Hepatocyte (in vitro differentiated cells): ENCODE results near the gene TM7SF2. TPM values are rescaled to one million over a fixed set of nuclear protein-coding genes. Genes with fewer than 3 reads are reported as not detected.

ENCODE experiments used
- DNase-seq: peaks from one replicate; pipeline ENCODE4 v3.0.0-alpha.2; 2016; ENCODE audit warnings: low spot score
- H2AFZ ChIP-seq: fragments of 200-600 bp; sonication (generic); 2 replicates; pipeline ENCODE4 v1.6.0; 2016; ENCODE audit warnings: antibody characterized with exemption, mild to moderate bottlenecking
- H3K27ac ChIP-seq: fragments of 200-600 bp; sonication (generic); 2 replicates; pipeline ENCODE4 v1.5.1; 2016; ENCODE audit warnings: mild to moderate bottlenecking
- H3K27me3 ChIP-seq: fragments of 200-600 bp; sonication (generic); 2 replicates; pipeline ENCODE4 v1.6.1; 2016
- H3K36me3 ChIP-seq: fragments of 200-600 bp; sonication (generic); replicated peaks from 2 replicates; pipeline ENCODE4 v1.5.1; 2016; ENCODE audit warnings: low read depth; ENCODE audit not compliant: insufficient read depth
- H3K4me1 ChIP-seq: fragments of 200-600 bp; sonication (generic); 2 replicates; pipeline ENCODE4 v1.5.1; 2016; ENCODE audit warnings: mild to moderate bottlenecking, moderate library complexity; ENCODE audit not compliant: insufficient read depth
- H3K4me2 ChIP-seq: fragments of 200-600 bp; sonication (generic); 2 replicates; pipeline ENCODE4 v1.6.0; 2016
- H3K4me3 ChIP-seq: fragments of 200-600 bp; sonication (generic); 2 replicates; pipeline ENCODE4 v1.5.1; 2016; ENCODE audit warnings: mild to moderate bottlenecking
- H3K79me2 ChIP-seq: fragments of 200-600 bp; sonication (generic); 2 replicates; pipeline ENCODE4 v1.6.0; 2017; ENCODE audit warnings: mild to moderate bottlenecking
- H3K9me2 ChIP-seq: fragments of 200-600 bp; sonication (generic); replicated peaks from 2 replicates; pipeline ENCODE4 v1.6.0; 2017; ENCODE audit warnings: mild to moderate bottlenecking; ENCODE audit not compliant: insufficient read depth
- H3K9me3 ChIP-seq: fragments of 200-600 bp; sonication (generic); 2 replicates; pipeline ENCODE4 v1.5.1; 2016; ENCODE audit warnings: low read depth, mild to moderate bottlenecking
- H4K20me1 ChIP-seq: fragments of 200-600 bp; sonication (generic); 2 replicates; pipeline ENCODE4 v1.6.0; 2016; ENCODE audit warnings: mild to moderate bottlenecking; ENCODE audit not compliant: insufficient read depth, poor library complexity, severe bottlenecking
- CTCF ChIP-seq: fragments of 200-600 bp; sonication (generic); IDR thresholded peaks from 2 replicates; pipeline ENCODE4 v1.5.1; 2016; ENCODE audit warnings: antibody characterized with exemption, mild to moderate bottlenecking; ENCODE audit not compliant: poor library complexity
- EZH2 ChIP-seq: fragments of 200-600 bp; sonication (generic); IDR thresholded peaks from 2 replicates; pipeline ENCODE4 v1.6.1; 2016; ENCODE audit warnings: antibody characterized with exemption, mild to moderate bottlenecking, borderline replicate concordance
- EZH2phosphoT487 ChIP-seq: fragments of 200-600 bp; sonication (generic); IDR thresholded peaks from one replicate; pipeline ENCODE4 v1.6.1; 2018; ENCODE audit warnings: antibody characterized with exemption, mild to moderate bottlenecking, low read depth, moderate library complexity; ENCODE audit not compliant: unreplicated experiment, severe bottlenecking
- WGBS: methylation state at CpG from one replicate; pipeline ENCODE4 v1.1.6; 2016; ENCODE audit warnings: low lambda C conversion rate; ENCODE audit errors: missing lambda C conversion rate; 5-methylcytosine and 5-hydroxymethylcytosine counted together
- polyA plus RNA-seq: library from polyadenylated mRNA; unstranded; fragments of >200 nt; fragmentation: Nextera tagmentation; extraction: Ambion mirVana; gene quantifications from 2 replicates; pipeline ENCODE4 v1.2.1, GENCODE V29; 2016
- total RNA-seq: library from RNA; depleted of rRNA; stranded (reverse); fragments of >200 nt; gene quantifications from 2 replicates; pipeline ENCODE4 v1.2.3, GENCODE V29; 2014

The TM7SF2 gene
- total and polyA plus RNA-seq, 2 experiments from 2014 or later: 133 to 209 TPM

GRCh38 chr11:65157336-65157735, 45.7 kb downstream of the TM7SF2 start:
- no peaks in the 10 kb centered on the region for H3K9me2 ChIP-seq
- 84% methylated on average over 3 of the region's 3 CpGs for WGBS
- H3K36me3 ChIP-seq: no peaks in the 10 kb centered on the region
- no peak for TF ChIP-seq CTCF
- no peak for TF ChIP-seq EZH2phosphoT487
- TF ChIP-seq EZH2: no peak
- H3K4me1 ChIP-seq: no peaks in the 10 kb centered on the region
- H3K4me3 ChIP-seq: no peak overlapping the region
- H3K79me2 ChIP-seq: no peaks in the 10 kb centered on the region
- H3K27me3 ChIP-seq: no peaks in the 10 kb centered on the region
- no peaks in the 10 kb centered on the region for H3K9me3 ChIP-seq
- no peak overlapping the region for H3K4me2 ChIP-seq
- DNase-seq: no peak
- no peak overlapping the region for H2AFZ ChIP-seq
- H3K27ac ChIP-seq: no peak overlapping the region
- H4K20me1 ChIP-seq: no peaks in the 10 kb centered on the region

GRCh38 chr11:65159012-65159411, 47.3 kb downstream of the TM7SF2 start:
- Histone ChIP-seq H3K9me2 (no peaks in the 10 kb centered on the region), H3K79me2 (no peaks in the 10 kb centered on the region), H3K27ac (no peak overlapping the region), H3K9me3 (no peaks in the 10 kb centered on the region), H2AFZ (no peak overlapping the region), H3K27me3 (no peaks in the 10 kb centered on the region), H4K20me1 (no peaks in the 10 kb centered on the region), H3K4me2 (no peak overlapping the region), H3K36me3 (no peaks in the 10 kb centered on the region), H3K4me3 (no peak overlapping the region), H3K4me1 (no peaks in the 10 kb centered on the region)
- TF ChIP-seq CTCF (no peak), EZH2 (no peak), EZH2phosphoT487 (no peak)
- 83% methylated on average over 5 of the region's 5 CpGs for WGBS
- DNase-seq: no peak

GRCh38 chr11:65160643-65161042, 49.0 kb downstream of the TM7SF2 start:
- no peaks in the 10 kb centered on the region for H3K79me2 ChIP-seq
- no peaks in the 10 kb centered on the region for H3K9me3 ChIP-seq
- TF ChIP-seq EZH2 (no peak), CTCF (no peak), EZH2phosphoT487 (no peak)
- H3K4me3 ChIP-seq: no peak overlapping the region
- H3K4me2 ChIP-seq: no peak overlapping the region
- no peaks in the 10 kb centered on the region for H3K4me1 ChIP-seq
- H2AFZ ChIP-seq: no peak overlapping the region
- H3K27ac ChIP-seq: no peak overlapping the region
- 75% methylated on average over 3 of the region's 3 CpGs for WGBS
- no peaks in the 10 kb centered on the region for H3K9me2 ChIP-seq
- no peaks in the 10 kb centered on the region for H3K36me3 ChIP-seq
- no peak for DNase-seq
- H3K27me3 ChIP-seq: no peaks in the 10 kb centered on the region
- no peaks in the 10 kb centered on the region for H4K20me1 ChIP-seq

- Histone ChIP-seq H3K27me3 (no peaks in the 10 kb centered on the region), H2AFZ (no peak overlapping the region), H4K20me1 (no peaks in the 10 kb centered on the region), H3K27ac (no peak overlapping the region), H3K79me2 (no peaks in the 10 kb centered on the region), H3K9me3 (no peaks in the 10 kb centered on the region), H3K4me2 (no peak overlapping the region), H3K4me3 (no peak overlapping the region), H3K36me3 (no peaks in the 10 kb centered on the region), H3K9me2 (no peaks in the 10 kb centered on the region), H3K4me1 (no peaks in the 10 kb centered on the region)
- TF ChIP-seq EZH2phosphoT487 (no peak), EZH2 (no peak), CTCF (no peak)
- WGBS: 67% methylated on average over 2 of the region's 2 CpGs
- DNase-seq: no peak
Observed at GRCh38 chr11:65163684-65164083, 52.0 kb downstream of the TM7SF2 start.
